Motor neuron (in vitro differentiated cells): ENCODE data around the gene NEK11. TPM values are rescaled to one million over a fixed set of nuclear protein-coding genes. Genes with fewer than 3 reads are reported as not detected.
"Not testable (repeated sequence)": the region's sequence is repeated elsewhere in the genome, so short reads cannot be mapped to it uniquely, and the experiment has no call there.

Source experiments
- ATAC-seq, 8 experiments: fragments of 200-7000 bp; cut with Tn5 transposase; replicated peaks in 6 of 8; 2 replicates each; pipeline ENCODE4 v1.8.0; 2021; ENCODE audit warnings: mild to moderate bottlenecking in 8 of 8, moderate library complexity in 8 of 8
- H3K27ac ChIP-seq, 2 donors: fragments of 250-450 bp; sonication (Bioruptor Pico); 2 replicates each; pipeline ENCODE4 v1.9.0; 2021; ENCODE audit warnings: antibody characterized with exemption in 2 of 2, mild to moderate bottlenecking in 2 of 2, moderate library complexity in 1 of 2
- H3K4me1 ChIP-seq, 2 donors: fragments of 250-450 bp; sonication (Bioruptor Pico); replicated peaks in 1 of 2; 2 replicates each; pipeline ENCODE4 v1.6.1; 2021; ENCODE audit warnings: antibody characterized with exemption in 2 of 2, mild to moderate bottlenecking in 2 of 2, moderate library complexity in 1 of 2
- H3K4me3 ChIP-seq, 5 donors: fragments of 250-450 bp; sonication (Bioruptor Pico); 2 replicates each; pipeline ENCODE4 v1.9.0; 2021; ENCODE audit warnings: antibody characterized with exemption in 5 of 5, mild to moderate bottlenecking in 5 of 5, moderate library complexity in 4 of 5
- WGBS, 10 experiments: fragments of 450-650 bp; shearing (Covaris generic); methylation state at CpG; one replicate each; pipeline ENCODE4 v1.0.0; 2022; 5-methylcytosine and 5-hydroxymethylcytosine counted together
- in situ Hi-C, 9 experiments: fragments of 400-800 bp; cut with MboI; loops; one replicate each; pipeline ENCODE4 v1.15.0; 2021; ENCODE audit warnings: low sequenced_read_pairs in 9 of 9, low pct_unique_long_range_greater_than_20kb in 2 of 9; ENCODE audit not compliant: unreplicated experiment in 9 of 9
- total RNA-seq, 8 experiments: library from RNA; unstranded; fragments of 300-600 nt; gene quantifications; 2 replicates each; pipeline versions ENCODE4 v1.2.3 to v1.2.4, GENCODE V29; 2022

Gene NEK11
- total RNA-seq, 8 experiments from 2014 or later = 1.1 to 10.3 (median 3.4) TPM

- WGBS, 10 experiments = 100% methylated on average over 1 to 2 of the region's 2 CpGs; no CpG with 5 or more reads in 7 of the 10 experiments
- peaks cover 1 to 3% of the 10 kb centered on the region in 2 donors for H3K4me1 ChIP-seq
- no peak overlapping the region for H3K4me3 ChIP-seq
- in situ Hi-C loops = no loop called here
- no peak overlapping the region for H3K27ac ChIP-seq
- no peak for ATAC-seq
These were observed 348.1 kb downstream of the NEK11 start for GRCh38 chr3:131374741-131375140.

- 0 to 42% (median 13%) methylated on average over 2 to 9 of the region's 16 CpGs; no CpG with 5 or more reads in 5 of the 10 experiments for WGBS, 10 experiments
- H3K4me1 ChIP-seq = peaks cover 16 to 19% of the 10 kb centered on the region in 2 donors
- H3K27ac ChIP-seq = peak overlapping the region; percentile 54 to 88
- in situ Hi-C loops = not testable (repeated sequence)
- peak in 2 of 8 experiments; percentile 2 for ATAC-seq
- H3K4me3 ChIP-seq = peak overlapping the region; percentile 49 to 73 (median 53)
These were observed 354.3 kb downstream of the NEK11 start for GRCh38 chr3:131380821-131381444.

- H3K27ac ChIP-seq = peak within 1 kb of the TSS; percentile 82 to 93
- in situ Hi-C loops = no loop called here
- WGBS, 10 experiments = 0 to 5% (median 0%) methylated on average over 2 to 5 of the region's 73 CpGs; no CpG with 5 or more reads in 6 of the 10 experiments
These were observed 355.0 kb downstream of the NEK11 start, which contains the start of gene NUDT16 for GRCh38 chr3:131381445-131382291. NUDT16 (plus strand) TSS chr3:131381774; CDS start chr3:131381805, 31 bp downstream.

GRCh38 chr3:131386429-131387165 lies 359.9 kb downstream of the NEK11 start:
- ATAC-seq = peak in 2 of 8 experiments; percentile 43
- Histone ChIP-seq H3K27ac (no peak overlapping the region), H3K4me3 (no peak overlapping the region), H3K4me1 (peaks cover 8 to 12% of the 10 kb centered on the region in 2 donors)
- WGBS, 10 experiments = 5 to 100% (median 90%) methylated on average over 1 to 6 of the region's 6 CpGs; no CpG with 5 or more reads in 3 of the 10 experiments
- in situ Hi-C loops = no loop called here

More at GRCh38 chr3:131381445-131382291, 355.0 kb downstream of the NEK11 start, which contains the start of gene NUDT16:
- H3K4me3 ChIP-seq = peak within 1 kb of the TSS; percentile 49 to 73 (median 53)
- H3K4me1 ChIP-seq = peaks cover 16 to 19% of the 10 kb centered on the region in 2 donors
- peak; percentile 94 to 98 (median 97) for ATAC-seq

GRCh38 chr3:131387796-131388489 lies 361.3 kb downstream of the NEK11 start:
- 60 to 100% (median 100%) methylated on average over 1 of the region's 1 CpG; no CpG with 5 or more reads in 4 of the 10 experiments for WGBS, 10 experiments
- peaks cover 4 to 6% of the 10 kb centered on the region in 2 donors for H3K4me1 ChIP-seq
- ATAC-seq = no peak
- H3K27ac ChIP-seq = no peak overlapping the region
- no peak overlapping the region for H3K4me3 ChIP-seq
- in situ Hi-C loops = no loop called here

GRCh38 chr3:131388490-131388799 lies 361.8 kb downstream of the NEK11 start:
- H3K27ac ChIP-seq = no peak overlapping the region
- WGBS, 10 experiments = 0 to 100% (median 76%) methylated on average over 1 to 2 of the region's 2 CpGs
- in situ Hi-C loops = no loop called here

GRCh38 chr3:131390331-131390730 lies 363.7 kb downstream of the NEK11 start:
- no peaks in the 10 kb centered on the region for H3K4me1 ChIP-seq
- ATAC-seq = no peak
- H3K4me3 ChIP-seq = no peak overlapping the region
- 70 to 90% (median 77%) methylated on average over 1 to 2 of the region's 2 CpGs; no CpG with 5 or more reads in 4 of the 10 experiments for WGBS, 10 experiments
- no peak overlapping the region for H3K27ac ChIP-seq
- in situ Hi-C loops = no loop called here

More at GRCh38 chr3:131388490-131388799, 361.8 kb downstream of the NEK11 start:
- Histone ChIP-seq H3K4me3 (no peak overlapping the region), H3K4me1 (peaks cover 0 to 1% of the 10 kb centered on the region in 2 donors)
- ATAC-seq = peak in 1 of 8 experiments; percentile 28

GRCh38 chr3:131393051-131393450 lies 366.4 kb downstream of the NEK11 start:
- H3K4me1 ChIP-seq = no peaks in the 10 kb centered on the region
- ATAC-seq = no peak
- 0 to 82% (median 73%) methylated on average over 3 to 6 of the region's 6 CpGs; no CpG with 5 or more reads in 1 of the 10 experiments for WGBS, 10 experiments
- no peak overlapping the region for H3K27ac ChIP-seq
- H3K4me3 ChIP-seq = no peak overlapping the region
- in situ Hi-C loops = no loop called here

- Histone ChIP-seq H3K4me3 (no peak overlapping the region), H3K27ac (no peak overlapping the region), H3K4me1 (no peaks in the 10 kb centered on the region)
- ATAC-seq = no peak
- 47 to 100% (median 74%) methylated on average over 1 to 4 of the region's 4 CpGs for WGBS, 10 experiments
- in situ Hi-C loops = no loop called here
These were observed 367.2 kb downstream of the NEK11 start for GRCh38 chr3:131393868-131394267.

- H3K4me3 ChIP-seq = no peak overlapping the region
- in situ Hi-C loops = no loop called here
- H3K27ac ChIP-seq = no peak overlapping the region
- ATAC-seq = no peak
- H3K4me1 ChIP-seq = no peaks in the 10 kb centered on the region
These were observed 367.7 kb downstream of the NEK11 start for GRCh38 chr3:131394400-131394799.

GRCh38 chr3:131396170-131396569 lies 369.5 kb downstream of the NEK11 start:
- ATAC-seq = peak in 2 of 8 experiments; percentile 59 to 95
- H3K4me3 ChIP-seq = no peak overlapping the region
- in situ Hi-C loops = no loop called here
- no peak overlapping the region for H3K27ac ChIP-seq
- H3K4me1 ChIP-seq = no peaks in the 10 kb centered on the region

GRCh38 chr3:131397889-131398288 lies 371.2 kb downstream of the NEK11 start:
- in situ Hi-C loops = no loop called here
- Histone ChIP-seq H3K4me3 (no peak overlapping the region), H3K27ac (no peak overlapping the region), H3K4me1 (no peaks in the 10 kb centered on the region)
- WGBS, 10 experiments = 0 to 82% (median 60%) methylated on average over 1 to 4 of the region's 4 CpGs; no CpG with 5 or more reads in 1 of the 10 experiments
- ATAC-seq = no peak
